Islet precursor cell (in vitro differentiated cells): ENCODE results near the gene CCDC174.

Source experiments
- DNase-seq: peaks from one replicate; pipeline ENCODE4 v3.0.0-alpha.2; 2018

The CCDC174 gene

DNA sequence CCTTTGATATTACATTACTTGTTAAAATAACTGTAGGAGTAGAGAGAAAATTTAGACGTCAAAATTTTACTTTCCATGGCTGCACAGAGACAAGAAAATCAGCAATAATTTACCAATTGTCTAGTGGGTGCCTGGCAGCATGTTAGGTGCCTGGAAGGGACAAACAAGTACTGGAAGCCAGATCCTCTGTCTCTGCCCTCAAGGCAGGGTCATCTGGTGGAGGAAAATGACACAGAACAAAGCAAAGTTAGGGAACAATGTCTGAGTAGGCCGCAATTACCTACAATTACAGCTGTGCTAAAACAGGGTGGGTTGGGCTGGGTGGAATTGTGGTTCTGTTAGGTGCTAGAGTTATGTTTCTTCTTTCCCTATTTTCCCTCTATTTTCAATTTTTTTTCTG, 7.4 kb downstream of the CCDC174 start:
- DNase-seq, result peak; percentile 86

DNA sequence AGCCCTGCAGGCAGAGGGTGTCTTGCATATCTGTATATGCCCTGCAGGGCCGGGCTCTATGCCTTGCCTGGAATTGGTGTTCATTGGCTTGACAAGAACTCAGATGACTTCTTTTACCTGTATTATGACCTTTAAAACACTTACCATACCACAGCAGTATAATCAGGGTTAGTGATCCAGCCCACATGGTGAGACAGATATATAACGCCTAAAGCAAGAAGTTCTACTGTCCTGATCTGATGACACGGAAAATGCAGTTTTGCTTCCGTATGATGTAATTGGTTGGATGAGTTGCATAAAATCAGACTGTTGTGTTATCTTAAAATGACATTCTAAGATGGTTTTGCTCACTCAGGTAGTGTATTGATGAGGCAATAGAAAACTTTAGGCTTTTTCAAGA, 9.4 kb downstream of the CCDC174 start:
- no peak for DNase-seq

DNA sequence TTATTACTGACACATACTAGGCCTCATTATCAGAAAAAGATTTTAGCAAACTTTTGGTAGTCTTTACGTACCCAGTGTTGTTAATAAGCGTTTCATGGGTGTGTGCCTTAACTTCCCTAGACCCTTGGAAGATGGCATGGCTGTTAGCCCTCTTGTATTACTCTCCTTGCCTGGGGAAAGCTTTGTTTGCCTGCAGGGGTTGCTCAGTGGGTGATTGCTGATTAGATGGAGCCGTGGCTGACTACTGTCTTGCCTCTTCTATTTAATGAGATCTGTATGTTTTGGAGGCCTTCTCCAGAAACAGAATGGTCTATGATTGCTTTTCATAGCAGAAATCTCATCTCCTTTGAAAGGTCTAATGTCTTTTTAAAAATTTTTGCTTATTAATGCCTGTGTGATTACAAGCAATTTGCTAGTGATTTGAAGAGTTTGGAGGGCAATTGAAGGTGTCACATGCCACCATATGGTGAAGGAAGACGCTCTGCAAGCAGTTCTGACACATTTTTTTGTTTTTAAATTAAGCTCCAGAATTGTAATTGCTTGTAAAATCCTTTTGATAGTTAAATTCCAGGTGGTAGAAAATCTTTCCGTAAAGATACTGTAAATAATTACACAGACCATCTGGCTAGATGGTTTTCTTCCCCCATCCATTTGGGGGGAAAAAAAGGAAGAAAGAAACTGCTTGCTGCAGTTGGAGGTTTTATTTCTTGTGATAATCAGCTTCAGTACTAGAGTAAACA, 12.0 kb downstream of the CCDC174 start:
- DNase-seq, result no peak

DNA sequence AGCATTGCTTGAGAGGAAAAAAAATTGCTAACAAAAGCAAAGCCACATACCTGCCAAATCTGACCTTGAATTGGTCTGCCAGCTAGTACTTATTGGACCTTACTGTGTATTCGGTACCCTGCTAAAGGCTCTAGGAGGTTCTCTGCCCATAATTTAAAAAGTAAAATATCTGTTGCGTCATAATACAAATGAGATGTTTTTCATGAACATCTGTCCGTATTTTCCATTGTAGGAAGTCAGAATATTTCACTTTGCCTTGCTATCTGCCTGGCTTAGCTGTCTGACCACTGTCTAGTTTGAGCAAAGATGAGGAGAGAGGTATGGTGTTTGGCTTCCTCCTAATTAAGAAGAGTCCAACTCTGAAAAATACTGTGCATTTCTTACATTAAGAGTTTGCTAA, 12.6 kb downstream of the CCDC174 start:
- DNase-seq, result no peak

DNA sequence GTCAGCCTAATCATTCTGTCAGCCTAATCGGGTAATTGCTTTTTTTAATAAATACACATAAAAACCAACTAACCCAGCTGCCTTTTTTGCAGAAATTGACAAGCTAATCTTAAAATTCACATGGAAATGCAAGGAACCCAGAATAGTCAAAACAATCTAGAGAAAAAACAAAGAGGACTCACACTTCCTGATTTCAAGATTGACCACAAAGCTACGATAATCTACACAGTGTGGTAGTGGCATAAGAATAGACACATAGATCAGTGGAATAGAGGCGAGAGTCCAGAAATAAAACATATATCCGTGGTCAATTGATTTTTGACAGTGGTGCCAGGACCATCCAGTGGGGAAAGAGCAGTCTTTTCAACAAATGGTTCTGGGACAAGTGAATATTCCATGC, 21.0 kb downstream of the CCDC174 start:
- no peak for DNase-seq

DNA sequence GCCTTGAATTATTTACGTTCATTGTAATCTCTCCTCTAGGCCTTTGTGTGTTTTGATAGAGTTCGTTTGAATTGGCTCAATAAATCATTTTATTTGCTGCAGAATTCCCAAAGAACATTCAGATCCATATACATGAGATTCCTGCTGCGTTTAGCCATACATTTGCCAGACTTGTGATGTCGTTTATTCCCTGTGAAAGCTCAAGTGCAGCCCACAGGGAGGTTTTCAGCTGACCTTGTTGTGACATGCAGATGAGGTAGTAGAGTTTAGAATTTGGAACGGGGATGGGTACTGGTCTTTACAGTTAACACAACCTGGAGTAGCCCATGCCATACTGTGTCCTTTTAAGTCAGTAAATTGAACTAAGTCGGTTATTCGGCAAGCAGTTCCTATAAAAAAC, 23.3 kb downstream of the CCDC174 start, which contains the start of gene C3orf20:
Gene C3orf20, plus strand, starts transcription at position 301 of the 400 bp plus-strand sequence. CDS start 7,573 bp downstream, outside the sequence.
- no peak for DNase-seq

DNA sequence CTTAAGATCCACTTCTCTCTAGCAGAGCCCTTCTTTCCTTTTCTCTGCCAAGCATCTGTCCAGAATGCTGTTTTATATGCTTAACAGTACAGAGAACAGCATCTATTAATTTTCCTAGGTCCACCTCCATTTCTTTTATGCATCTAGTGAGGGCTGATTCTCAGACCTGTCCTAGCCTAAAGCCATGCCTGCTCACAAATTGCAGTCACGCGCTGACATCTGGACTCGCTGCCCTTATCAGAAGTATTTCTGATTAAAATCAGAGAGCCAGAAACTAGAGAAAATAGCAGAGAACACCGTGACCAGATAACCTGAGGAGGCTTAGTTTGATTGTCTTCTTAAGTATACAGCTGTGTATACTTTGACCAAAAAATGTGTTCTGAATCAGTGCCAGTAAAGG, 25.3 kb downstream of the CCDC174 start:
- DNase-seq, result no peak

DNA sequence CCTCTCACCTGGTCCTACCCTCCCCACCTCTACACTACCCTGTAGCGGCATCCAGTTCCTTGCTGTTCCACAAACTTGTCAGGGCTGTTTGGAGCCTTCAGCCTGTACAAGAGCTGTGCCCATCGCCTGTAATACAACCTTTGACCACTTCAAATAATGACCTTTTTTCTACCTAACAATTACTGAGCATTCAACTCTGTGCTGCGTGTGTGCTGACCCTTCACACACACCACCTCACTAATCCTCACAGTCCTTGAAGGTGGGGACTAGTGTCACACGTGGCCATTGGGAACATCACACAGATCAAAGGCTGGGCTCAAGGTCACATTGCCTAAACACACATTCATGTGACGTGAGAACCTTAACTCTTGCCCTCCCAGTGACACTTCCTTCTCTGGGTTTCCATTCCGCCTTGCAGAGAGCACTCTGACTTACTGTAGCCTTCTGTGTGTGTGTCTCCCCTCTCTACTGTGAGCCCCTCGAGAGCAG, 26.5 kb downstream of the CCDC174 start:
- DNase-seq, result no peak

DNA sequence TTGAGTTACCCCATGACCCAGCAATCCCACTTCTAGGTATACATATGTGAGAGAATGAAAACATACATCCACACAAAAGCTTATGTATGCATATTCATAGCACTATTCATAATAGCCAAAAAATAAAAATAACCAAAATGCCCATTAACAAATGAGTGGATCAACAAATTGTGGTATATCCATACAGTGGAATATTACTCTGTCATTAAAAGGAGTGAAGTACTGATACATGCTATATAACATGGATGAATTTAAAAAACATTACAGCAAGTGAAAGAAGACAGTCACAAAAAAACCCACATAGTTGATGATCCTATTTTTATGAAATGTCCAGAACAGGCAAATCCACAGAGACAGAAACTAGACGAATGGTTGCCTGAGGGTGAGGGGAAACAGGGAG, 28.6 kb downstream of the CCDC174 start:
- no peak for DNase-seq

DNA sequence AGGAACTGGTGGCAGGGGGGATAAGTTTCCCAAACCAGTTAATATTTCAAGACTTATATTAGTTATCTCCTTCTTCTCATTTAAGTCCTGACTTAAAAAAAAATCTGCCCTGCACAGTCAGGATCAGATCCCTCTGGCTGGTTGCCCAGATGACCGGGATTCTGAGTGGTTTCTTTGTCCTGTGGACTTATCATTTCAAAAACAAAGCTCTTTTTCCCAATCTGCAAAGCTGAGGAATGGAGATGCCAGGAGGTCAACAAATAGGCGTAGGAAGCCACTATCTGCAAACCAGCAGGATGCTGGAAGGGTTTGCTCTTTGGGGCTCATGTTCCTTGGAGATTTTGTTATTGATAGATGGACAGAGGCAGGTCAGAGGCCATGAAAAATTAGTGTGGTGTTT, 29.2 kb downstream of the CCDC174 start:
- no peak for DNase-seq

DNA sequence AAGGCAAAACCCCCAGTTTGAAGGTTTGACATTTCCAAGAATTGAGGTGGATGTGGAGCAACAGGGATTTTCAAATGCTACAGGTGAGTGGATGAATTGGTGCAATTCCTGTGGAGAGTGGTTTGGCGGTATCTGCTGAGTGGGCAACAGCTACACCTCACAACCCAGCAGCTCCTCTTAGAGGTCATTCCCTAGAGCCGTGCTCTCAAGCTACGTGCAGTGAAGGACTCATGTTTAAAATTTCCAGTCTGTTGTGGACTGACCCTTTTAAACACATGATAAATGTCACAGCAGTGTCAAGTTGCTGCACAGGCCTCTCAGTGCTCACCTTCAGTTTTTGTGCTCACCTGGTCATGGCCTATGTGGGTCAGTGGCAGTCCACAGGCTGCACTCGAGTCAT, 32.9 kb downstream of the CCDC174 start:
- no peak for DNase-seq

DNA sequence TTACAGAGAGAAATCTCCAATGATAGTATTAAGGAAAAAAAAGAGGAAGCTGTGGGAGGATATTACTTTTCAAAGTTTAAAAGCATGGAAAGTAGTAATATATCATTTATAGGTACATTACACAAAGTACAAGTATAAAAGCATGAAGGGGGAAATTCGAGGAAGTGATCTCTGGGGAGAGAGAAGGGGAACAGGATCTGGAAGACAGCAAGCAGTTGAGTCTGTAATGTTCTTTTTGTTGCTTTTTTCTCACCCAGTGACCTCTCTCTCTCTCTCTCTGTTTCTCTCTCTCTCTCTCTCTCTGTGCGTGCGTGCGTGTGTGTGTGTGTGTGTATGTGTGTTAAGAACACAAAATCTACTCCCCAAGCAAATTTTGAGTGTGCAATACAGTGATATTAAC, 33.6 kb downstream of the CCDC174 start:
- DNase-seq, result no peak

DNA sequence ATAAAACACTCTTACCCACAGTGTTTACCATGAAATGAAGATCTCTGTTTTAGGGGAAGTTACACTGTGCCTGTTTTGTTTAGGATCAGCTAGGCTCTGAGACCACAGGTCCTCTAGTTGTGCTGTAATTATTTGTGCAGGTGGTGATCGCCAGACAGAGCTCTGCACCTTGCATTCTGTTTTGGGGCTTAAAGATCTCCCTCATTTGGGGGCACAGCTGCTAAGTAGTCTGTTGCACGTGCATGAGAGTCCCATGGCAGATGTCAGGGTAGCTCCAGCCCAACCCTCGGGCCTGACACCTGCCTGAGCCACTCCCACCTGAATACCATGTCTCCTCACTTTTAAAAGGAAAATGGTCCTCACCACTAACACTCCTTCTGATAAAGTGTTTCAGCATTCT, 35.8 kb downstream of the CCDC174 start:
- DNase-seq, result no peak

DNA sequence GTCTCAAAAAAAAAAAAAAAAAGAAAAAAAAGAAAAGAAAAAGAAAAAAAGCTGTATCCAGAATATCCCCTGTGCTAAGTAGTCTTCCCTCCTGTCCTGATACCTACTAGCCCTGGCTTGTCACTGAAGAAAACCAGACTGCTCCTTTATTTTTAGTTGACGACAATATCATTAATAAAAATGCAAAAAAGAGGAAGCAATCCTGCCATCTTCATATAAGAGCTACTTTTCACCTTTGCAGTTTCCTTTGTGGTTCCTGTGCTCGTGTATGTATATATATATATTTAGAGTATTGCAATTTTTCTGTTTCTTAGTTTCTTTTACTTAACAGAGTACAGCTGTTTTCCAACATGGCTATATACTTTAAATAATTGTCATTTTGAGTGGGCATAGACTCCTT, 37.0 kb downstream of the CCDC174 start:
- DNase-seq, result no peak

DNA sequence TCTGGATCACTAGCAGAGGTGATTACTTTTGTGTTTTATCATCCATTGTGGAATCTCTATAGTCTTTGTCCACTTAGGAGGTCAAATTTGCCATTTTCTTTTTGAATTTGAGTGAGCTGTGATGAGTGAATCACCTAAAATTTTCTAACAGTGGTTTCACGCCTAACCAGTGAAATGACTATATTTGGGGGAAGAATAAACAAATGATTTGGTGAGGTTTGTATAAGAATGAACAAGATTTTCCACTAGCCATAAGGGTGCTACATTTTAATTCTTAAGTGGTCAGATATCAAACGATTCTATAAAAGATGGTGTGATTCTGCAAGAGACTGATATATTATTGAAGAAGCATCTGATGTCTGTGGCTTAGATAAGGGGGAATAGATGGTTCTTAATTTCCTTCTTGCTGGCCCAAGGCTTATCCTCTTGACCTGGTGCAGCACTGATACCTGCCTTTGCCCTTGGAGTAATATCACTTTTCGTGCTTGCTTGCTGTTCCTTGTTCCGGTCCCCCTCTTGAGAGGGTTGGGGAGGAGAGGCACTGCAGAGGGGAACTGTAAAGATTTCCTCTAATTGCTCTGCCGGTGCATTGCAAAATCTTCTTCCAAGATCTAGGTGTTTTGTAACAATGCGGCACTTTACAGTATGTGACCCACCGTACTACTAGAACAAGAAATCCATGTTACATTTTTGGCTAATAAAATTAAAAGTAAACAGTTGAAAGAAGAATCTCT, 37.9 kb downstream of the CCDC174 start:
- DNase-seq, result no peak

DNA sequence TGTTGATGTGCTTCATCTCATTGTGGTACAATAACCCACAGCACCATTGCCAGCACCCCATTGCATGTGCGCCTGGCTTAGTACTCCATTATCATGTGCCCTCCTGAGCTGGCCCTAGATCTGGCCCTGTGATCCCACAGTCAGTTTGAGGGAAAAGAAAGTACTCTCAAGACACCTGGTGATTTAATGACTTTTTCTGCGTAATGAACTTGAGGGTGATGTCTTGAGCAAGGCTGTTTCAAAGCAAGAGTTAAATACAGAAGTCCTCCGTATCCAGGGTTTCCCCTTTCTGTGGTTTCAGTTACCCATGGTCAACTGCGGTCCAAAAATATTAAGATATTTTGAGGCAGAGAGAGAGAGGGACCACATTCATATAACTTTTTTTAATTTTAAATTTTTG, 39.7 kb downstream of the CCDC174 start:
- no peak for DNase-seq

DNA sequence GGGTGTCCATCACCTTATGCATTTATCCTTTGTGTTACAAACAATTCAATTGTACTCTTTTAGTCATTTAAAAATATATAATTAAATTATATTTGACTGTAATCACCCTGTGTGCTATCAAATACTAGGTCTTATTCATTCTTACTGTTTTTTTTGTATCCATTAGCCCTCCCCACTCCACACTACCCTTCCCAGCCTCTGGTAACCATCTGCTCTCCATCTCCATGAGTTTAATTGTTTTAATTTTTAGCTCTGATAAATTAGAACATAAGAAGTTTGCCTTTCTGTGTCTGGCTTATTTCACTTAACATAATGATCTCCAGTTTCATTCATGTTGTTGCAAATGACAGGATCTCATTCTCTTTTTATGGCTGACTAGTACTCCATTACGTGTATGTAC, 40.2 kb downstream of the CCDC174 start:
- DNase-seq, result no peak

DNA sequence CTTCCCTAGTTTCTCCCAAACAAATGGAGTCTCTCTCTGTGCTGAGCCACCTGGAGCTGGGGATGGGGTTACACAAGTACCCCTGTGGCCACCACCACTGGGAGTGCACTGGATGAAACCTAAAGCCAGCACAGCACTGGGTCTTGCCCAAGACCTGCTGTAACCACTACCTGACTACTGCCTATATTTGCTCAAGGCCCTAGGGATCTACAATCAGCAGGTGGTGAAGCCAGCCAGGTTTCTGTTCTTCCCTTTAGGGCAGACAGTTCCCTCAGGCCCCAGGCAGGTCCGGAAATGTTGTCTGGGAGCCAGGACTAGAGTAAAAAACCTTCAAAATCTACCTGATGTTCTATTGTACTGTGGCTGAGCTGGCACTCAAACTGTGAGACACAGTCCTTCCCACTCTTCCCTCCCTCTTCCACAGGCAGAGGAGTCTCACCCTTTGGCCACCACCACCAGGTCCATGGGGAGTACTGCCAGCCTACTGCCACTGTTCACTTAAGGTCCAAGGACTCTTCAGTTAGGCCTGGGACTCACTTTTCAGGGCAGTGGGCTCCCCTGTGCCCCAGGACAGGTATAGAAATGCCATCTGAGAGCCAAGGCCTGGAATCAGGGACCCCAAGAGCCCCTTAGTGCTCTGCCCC, 47.2 kb downstream of the CCDC174 start:
- no peak for DNase-seq

DNA sequence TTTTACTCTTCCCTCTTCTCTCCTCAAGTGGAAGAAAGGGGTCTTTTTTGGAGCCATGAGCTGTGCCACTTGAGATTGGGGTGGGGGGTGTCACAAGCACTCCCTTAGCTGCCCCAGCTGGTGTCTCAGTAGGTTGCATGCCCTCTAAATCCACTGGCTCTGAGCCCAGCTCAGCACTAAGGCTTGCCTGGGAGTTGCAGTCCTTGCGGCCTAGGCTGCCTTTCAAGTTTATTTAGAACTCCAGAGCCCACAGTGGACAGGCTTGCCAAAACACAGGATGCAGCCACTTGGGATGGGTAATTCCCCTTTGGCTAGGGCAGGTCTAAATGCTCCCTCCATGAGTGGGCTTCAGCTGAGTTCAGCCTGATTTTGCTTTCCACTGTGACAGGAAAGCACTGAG, 48.1 kb downstream of the CCDC174 start:
- DNase-seq, result no peak

DNA sequence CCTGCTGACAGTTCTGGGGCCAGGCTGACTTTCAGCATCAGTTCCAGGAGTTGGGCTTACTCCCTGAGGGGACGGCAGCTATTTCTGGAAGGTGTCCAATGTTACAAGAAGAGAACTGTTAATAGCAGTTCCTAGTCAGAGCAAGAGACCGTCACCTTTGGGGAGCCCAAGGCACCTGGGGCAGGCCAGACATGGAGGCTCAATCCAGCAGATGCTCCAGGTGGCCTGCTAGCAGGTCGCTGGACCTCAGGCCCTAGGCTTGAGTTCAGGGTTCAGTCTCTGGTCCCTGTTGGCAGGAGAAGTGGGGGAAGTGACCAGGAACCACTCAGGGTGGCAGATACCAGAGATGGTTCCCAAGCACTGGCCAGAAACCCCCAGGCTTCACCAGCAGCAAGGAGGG, 49.3 kb downstream of the CCDC174 start:
- DNase-seq, result no peak

DNA sequence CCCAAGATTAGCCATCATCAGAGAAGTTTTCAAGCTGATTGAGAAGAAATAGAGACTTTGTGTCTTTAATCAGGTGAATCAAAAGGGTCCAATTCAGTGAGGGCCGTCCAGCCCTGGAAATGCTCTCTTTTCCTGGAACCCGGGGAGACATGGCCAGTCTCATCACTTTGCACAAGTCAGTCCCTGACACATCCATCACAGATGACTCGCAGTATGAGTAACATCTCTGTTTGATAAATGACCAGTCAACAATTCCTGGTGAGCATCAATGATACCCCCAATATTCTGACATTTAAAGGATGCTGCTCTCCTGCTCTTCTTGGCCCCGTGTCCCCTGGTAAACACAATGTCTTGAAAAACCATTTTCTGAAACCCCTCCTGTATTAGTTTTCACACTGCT, 50.1 kb downstream of the CCDC174 start:
- DNase-seq, result no peak

DNA sequence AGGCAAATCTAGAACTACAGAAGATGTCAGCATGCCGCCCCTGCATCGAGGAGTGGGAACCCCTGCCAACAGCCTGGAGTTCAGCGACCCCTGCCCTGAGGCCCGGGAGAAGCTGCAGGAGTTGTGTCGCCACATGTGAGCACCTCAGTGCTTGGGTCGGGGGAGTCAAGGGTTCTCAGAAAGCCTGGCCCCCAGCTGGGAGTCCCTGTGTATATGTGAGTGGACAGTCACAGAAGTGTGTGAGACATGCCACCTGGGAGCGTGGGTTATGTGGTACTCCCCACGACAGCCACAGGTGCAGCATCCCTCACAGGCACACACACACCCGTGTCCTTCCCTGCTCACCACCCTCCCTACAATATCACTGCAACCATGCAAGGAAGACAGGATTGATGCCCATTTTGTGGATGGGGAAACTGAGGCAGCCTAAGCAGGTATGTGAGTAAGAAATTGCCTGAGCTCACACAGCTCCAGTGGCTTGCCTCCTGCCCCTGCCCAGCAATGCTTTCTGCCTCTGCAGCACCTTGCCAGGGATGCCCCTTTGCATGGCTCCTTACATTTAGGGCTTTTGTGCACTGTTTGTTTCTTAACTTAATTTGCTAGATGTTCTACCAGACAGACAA, 51.7 kb downstream of the CCDC174 start:
- DNase-seq, result no peak

DNA sequence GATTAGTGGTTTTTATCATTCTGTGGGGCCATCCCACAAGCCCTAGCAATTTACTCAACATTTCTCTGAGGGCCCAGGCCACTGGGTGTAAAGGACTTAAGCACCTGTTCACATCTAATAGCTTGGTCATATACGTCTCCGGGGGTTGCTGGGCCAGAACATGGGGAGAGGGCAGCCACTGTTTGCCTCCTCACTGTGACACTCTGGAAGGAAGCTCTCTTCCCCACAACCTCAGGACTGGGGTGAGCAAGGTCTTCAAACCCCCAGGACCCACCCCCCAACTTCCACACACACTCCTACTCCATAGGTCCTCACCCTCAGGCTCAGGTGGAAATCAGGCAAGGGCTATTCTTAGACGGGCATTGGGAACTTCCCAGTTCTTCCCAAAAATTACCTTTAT, 52.2 kb downstream of the CCDC174 start:
- DNase-seq, result no peak

DNA sequence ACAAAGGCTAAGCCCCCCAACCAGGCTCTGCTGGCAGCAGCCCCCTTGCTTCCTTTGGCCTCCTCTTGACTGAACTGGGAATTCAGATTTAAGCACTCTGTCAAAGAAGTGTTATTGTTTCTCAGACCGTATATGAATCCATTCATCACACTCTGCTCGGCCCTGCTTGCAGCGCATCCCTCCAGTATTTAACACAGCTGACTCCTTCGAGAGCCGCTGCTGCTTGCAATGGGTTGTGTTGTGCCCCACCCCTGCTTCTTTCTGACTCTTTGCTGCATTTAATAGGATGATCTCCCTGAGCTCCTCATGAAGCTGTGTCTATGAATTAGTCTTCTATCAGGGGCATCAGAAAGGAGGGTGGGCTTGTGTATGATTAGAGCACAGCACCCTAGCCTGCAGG, 54.5 kb downstream of the CCDC174 start:
- DNase-seq, result no peak
